ENCODE data around the gene TFB1M.
"Not testable (repeated sequence)": the region's sequence is repeated elsewhere in the genome, so short reads cannot be mapped to it uniquely, and the experiment has no call there.

TFB1M gene

DNA sequence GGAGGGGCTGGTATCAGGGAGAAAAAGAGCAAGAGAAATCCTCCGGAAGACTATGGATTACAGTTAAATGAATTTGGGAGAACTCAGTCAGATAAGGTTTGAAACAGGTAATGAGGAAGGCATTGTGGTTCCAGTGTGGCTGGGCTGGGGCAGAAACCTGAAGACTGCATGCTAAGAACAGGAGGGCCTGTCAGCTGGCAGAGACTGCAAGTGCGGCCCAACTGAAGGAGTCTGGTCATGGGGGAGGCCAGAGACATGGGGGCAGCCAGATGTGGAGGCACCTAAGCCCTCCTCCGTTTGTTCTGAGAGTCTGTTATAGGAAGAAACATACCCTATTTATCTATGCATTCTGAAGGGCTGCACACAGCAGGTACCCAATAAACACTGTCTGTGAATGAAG is 16.6 kb downstream of the TFB1M start:
- no peak for DNase-seq (ENCODE audit: low read depth in 2 of 2)

DNA sequence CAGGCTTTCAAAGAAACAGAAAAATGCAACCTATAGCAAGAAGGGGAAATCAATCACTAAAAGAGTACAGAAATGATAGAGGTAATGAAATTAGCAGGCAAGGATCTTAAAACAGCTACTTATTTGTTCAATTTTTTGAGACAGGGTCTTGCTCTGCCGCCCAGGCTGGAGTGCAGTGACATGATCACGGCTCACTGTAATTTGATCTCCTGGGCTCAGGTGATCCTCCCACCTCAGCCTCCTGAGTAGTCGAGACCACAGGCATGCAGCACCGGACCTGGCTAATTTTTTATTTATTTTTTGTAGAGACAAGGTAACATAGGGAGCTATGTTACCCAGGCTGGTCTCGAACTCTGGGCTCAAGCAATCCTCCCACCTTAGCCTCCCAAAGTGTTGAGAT is 21.6 kb downstream of the TFB1M start:
- DNase-seq (ENCODE audit: low read depth in 2 of 2), result no peak

DNA sequence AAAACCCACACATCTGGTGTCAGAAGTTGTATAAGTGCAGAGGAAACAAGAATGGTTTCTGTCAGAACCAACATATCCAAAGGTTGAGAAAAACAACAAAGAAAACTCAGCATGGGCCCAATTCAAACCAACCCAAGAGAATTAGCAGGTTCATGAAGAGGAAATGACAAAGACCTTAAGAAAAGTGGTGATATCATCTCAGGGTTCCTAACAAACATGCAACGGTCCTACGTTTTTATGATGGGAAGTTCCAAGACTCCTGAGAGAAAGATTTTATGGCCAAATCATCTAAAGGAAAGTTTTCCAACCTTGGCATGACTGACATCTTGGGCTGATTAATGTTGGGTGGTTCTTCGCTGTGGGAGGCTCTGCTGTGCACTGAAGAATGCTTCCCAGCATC is 23.0 kb downstream of the TFB1M start:
- no peak for DNase-seq (ENCODE audit: low read depth in 2 of 2)

DNA sequence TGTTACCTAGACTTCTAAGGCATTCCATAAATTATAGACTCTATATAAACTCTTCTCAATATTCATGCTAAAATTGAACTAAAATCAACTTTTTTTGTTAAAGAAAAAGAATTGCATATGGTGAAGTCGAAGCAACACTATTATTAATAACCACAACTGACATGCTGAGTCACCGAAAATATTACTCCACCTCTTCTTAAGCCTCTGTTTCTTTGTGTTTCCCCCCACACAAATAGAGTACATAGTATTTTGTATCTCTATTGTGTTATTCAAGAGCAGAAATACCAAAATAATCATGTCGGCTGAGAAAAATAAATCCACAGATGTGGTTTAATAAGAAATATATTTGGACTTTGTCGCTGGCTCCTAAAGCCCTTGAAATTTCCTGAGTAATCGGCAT is 23.8 kb downstream of the TFB1M start:
- DNase-seq (ENCODE audit: low read depth in 2 of 2), result no peak

DNA sequence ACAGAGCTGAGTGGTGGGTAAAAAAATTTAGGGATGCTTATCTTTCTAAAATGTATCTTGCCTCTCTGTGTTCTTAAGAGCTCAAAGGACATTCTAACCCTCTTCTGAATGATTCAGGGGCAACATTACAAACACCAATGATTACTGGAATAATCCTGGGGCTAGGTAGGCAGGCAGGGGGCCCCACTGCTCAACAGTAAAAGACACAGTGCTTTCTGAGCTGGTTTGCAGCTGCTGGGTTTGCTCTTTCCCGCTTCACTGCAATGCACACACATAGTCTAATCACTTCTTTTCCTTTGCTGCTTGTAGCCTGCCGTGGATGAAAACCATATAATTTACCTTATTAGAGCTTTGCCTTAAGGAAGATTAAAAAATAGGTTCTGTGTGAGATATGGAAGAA is 26.5 kb downstream of the TFB1M start:
- no peak for DNase-seq (ENCODE audit: low read depth in 2 of 2)

DNA sequence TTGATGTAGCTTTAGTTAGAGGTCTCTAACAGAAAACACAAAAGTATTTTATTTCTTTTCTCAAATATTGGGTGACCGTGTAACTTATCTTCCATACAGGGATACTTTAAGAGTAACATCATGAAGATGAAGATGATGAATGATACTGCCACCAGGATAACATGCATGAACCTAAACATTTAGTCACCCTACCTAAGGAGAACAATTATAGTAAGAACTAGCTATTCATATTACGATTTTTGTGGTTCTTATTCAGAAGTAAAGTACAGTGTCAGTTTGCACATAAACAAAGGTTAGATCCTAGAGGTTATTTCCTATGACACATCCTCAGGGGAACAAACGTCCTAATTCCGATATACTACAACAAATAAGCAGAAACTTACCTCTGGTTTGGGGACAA is 29.5 kb downstream of the TFB1M start:
- no peak for DNase-seq (ENCODE audit: low read depth in 2 of 2)

DNA sequence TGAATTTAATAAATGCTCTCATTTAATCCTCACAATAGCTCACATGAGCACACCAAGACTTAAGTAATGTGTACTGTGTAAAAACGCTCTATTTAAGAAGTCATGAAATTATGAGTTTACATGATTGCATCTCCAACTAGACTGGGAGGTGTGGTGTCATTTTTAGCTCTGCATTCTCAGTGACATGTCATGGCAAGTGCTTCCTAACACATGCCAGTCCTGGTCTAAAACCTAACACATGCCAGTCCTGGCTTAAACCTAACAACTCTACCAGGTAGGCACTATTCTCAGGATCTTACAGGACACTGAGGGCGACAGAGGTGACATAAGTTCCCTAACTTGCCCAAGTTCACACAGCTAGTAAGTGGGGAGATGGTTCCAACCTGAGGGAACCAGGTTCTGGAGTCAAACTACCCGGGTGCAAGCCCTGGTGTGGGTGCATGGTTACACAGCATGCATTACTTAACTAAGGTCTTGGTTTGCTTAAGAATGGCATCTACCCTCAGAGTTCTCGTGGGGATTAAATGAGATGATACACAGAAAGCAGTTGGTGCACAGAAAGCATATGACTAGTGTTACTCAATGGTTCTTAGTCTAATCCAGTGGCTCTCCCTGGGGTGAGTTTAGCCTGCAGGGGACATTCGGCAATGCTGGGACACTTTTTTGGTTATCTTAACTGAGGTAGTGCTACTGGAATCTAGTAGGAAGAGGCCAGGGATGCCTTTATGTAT is 35.8 kb downstream of the TFB1M start:
- no peak for DNase-seq (ENCODE audit: low read depth in 2 of 2)

DNA sequence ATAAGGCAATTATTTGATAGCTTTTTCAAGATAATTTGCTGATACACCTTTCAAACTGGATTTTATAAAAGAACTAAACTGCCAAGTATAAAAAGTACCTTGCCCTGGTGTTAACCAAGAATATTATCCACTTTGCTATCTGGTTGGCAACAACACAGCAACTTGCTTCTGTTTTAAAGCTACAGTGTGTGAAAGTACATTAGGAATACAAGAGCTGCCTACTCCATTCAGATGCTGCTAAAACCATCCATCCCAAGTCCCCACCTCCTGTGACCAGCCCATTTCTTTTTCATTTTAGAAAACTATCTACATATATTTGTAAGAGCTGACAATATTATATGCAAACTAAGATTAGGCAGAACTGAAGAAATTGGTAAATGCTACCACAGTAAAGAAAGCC is 37.6 kb downstream of the TFB1M start:
- no peak for DNase-seq (ENCODE audit: low read depth in 2 of 2)

DNA sequence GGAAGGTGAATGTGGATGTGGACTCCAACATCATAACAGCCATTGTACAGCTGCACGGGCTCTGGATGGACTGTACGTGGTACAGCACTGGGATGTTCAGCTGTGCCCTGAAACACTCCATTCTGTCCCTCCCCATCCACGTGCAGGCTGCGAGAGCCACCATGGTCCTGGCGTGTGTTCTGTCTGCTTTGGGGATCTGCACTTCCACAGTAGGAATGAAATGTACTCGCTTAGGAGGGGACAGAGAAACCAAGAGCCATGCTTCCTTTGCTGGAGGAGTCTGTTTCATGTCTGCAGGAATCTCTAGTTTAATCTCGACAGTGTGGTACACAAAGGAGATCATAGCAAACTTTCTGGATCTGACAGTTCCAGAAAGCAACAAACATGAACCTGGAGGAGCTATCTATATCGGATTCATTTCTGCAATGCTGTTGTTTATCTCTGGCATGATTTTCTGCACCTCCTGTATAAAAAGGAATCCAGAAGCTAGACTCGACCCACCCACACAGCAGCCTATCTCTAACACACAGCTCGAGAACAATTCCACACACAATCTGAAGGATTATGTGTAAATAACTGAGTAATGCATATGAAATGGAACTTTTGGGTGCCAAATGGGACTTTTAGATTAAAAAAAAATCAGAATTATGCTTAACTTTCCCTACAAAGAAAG is 38.3 kb downstream of the TFB1M start:
- no peak for DNase-seq (ENCODE audit: low read depth in 2 of 2)

DNA sequence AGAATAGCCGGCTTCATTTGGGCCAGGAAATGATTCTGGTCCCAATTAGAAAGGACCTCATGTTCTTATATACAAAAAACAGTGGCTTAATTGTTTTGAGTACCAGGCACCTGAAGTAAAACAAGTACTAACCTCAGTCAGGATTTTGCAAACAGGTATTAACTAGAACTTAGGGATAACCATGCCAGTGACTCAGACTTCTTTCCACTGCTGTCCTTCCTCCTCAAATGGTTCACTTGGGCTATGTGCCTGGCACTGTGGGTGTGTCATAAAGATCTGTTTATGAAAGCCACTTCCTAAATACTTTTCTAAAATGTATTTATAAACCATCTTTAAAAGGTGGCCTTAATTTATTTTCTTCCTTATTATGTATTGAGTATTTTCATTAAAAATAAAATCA is 39.8 kb downstream of the TFB1M start:
- DNase-seq (ENCODE audit: low read depth in 2 of 2), result no peak

DNA sequence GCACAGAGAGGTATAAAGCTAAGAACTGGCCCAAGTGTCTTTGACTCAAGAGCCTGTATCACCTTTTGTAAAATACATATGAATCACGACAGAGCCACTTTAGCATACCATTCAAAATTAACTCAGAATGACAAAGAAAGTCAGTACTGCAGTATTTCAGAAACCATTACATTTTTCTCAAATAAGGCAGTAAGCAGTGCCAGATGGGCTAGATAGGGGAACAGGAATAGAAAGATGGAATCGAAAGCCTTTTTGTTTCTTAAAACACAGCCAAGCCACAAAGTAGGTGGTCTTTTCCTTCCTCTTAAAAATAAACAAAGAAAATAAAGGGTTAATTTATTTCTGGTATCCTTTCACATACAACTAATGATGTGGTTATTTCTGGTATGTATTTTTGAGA is 40.2 kb downstream of the TFB1M start:
- no peak for DNase-seq (ENCODE audit: low read depth in 2 of 2)

DNA sequence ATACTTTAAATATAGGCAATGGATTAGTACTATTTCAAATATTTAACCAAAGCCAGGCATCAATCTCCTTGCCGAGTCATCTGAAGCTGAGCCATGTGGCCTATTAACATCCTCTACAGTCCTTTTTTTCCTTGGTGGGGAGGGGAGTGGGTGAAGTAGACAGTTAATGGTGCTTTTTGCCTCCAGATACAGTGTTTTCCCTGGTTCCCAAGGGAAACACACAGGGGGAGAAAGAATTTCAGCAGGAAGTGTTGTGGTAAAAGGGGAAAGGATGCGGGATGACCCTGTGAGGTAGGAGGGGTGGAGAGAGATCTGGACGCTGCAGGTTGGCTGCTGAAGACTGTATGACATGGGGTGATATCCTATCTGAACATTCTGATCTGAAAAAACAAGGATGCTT is 40.9 kb downstream of the TFB1M start:
- no peak for DNase-seq (ENCODE audit: low read depth in 2 of 2)

DNA sequence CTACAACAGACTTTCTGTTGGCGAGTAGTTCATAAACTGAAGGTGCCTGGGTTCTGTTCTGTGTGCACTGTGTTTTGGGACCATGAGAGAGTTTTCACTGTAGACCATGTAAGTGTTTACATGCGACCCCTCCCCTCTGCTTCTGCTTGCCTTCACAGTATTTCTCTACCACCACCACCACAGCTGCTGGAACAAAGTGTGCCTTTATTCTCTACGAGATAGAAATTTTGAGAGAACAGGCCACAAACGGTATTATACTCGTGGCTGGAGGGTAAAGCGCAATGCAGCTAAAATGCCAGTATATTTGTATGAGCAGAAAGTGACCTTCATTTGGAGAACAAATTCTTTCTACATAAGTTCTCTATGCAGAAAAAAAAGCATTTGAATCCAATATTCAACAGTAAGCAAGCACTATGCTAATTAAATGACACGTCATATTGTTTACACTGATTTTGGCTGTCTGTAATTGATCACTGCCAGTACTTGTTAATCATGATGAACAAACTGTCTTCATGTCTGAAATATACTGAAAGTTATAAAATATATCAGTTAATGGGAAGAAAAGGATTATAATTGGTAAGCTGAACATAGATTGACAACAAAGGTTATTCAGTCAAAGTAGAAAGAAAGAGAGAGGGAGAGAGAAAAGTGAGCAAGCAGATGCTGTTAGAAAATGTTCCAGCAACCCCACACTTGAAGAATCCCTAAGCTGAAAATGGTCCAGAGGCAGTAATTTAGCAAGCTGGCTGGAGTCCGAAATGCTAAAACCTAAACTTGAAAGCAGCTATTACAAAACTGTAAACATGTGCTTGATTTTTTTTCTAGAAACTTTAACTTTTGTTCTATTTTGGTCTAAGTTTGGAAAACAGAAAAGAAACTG is 41.7 kb downstream of the TFB1M start:
- DNase-seq (ENCODE audit: low read depth in 2 of 2), result no peak

DNA sequence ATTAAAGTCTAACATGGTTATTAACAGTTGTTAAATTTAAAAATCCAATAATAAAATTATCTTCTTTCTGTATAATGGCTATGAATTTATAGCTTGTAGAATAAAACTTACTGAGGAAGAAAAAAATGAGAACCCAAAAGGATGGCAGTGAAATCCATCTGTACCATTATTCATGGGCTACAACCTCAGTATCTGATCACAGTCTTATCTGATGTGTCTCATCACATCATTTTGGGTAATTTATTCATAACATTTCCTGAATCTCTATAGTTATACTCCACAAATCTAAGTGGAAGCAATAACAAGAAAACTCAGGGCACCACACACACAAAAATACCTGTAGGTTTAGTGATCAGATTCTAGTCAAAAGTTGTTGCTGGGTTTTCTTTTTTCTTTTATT is 43.1 kb downstream of the TFB1M start:
- DNase-seq (ENCODE audit: low read depth in 2 of 2), result no peak

DNA sequence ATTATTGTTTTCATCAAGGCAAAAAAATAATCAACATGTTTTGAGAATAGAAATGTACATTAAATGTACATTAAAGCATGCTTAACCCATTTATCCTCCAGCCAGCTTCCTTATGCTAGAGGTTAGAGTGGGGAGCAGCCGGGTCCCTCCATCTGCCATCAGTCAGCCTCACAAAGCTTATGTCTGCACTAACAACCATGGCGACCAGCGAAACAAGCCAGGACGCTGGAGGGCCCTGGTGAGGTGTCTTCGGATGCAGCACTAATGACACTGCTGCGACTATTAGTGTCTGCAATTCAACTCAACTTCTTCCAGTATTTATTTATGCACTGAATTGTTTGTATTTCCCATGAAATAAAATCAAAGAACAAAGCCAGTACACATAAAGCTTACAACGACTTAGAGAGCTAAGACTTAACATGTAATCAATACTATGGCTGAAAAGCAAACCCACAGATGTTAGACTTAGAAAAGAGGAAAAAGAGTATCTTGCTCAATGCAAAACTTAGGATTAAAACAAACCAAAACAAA is 43.7 kb downstream of the TFB1M start:
- DNase-seq (ENCODE audit: low read depth in 2 of 2), result no peak

DNA sequence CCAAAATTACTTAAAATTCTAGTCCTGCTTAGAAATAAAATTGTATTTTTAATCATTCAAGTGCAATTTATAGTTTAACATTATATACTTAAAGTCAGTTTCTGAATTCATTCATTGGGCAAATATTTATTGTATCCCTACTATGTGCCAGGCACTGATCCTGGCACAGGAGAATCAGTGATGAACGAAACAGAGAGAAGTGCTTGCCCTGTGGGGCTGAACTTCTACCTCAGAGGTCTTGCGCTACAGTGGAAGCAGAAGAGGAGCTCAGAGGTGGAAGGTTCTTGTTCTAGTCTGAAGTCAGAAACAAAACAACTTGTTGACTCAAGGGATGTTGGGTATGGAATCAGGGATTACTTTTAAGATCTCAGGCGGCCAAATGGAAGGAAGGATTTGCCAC is 44.5 kb downstream of the TFB1M start:
- DNase-seq (ENCODE audit: low read depth in 2 of 2), result no peak

DNA sequence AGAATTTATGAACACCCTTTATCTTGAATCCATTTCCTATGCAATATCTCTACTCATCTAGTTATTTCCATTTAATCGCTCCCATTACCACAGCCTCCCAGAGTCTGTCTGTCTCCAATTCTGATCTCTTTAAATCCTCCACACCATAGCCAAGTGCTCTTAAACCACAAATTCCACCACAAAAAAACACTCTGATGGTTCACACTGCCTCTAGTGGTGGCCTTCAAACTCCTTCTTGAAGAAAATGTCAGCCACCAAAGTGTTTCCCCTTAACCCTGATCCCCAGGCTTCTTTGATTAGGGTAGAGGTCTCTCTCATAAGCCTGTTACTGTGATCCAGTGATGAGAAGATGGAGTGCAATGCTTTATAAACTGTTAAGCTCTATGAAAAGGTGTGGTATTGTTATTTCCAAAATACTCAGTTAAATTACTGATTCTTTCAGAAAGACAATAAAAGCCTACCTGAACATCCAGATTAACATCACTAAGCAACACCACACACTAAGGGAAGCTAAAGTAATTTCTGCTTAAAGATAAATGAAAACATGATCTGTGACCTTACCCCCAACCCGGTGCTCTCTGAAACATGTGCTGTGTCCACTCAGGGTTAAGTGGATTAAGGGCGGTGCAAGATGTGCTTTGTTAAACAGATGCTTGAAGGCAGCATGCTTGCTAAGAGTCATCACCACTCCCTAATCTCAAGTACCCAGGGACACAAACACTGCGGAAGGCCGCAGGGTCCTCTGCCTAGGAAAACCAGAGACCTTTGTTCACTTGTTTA is 46.0 kb downstream of the TFB1M start:
- not testable (repeated sequence) for DNase-seq (ENCODE audit: low read depth in 2 of 2)

DNA sequence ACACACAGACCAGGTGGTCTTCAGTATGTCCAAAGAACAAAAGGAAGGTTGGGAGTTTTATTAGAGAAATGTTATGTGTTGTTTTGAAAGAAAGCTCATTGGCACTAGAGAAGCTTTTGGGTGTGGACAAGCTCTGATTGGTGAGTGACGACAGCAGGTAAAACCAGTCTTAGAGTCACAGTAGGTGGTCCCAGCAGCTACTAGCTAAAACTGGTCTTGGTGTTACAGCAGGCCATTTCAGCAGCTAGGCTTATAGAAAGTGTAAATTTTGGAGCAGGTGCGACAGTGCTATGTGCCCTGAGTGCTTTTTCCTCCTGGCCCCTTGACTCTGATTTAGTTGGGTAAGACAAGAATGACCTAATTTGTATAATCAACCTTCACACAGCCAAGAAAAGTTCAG is 46.9 kb downstream of the TFB1M start:
- DNase-seq (ENCODE audit: low read depth in 2 of 2), result no peak

DNA sequence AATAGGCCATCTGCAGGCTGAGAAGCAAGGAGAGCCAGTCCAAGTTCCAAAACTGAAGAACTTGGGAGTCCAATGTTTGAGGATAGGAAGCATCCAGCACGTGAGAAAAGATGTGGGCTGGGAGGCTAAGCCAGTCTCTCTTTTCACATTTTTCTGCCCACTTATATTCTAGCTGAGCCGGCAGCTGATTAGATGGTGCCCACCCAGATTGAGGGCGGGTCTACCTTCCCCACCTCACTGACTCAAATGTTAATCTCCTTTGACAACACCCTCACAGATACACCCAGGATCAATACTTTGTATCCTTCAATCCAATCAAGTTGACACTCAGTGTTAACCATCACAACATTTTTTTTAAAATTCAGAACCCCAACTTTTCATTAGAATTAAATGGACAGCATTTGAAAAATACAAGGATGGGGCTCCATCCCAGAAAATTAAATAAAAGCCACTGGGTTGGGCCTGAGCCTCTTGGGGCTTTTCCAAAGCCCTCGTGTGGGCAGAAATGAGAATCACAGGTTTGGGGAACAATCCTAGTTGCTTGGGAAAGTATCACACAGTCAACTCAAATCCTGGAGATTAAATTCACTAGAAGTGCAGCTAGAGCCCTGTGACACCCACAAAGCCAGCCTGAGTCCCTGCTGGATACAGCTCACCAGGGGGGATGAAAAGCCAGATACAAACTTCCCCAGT is 48.3 kb downstream of the TFB1M start:
- DNase-seq (ENCODE audit: low read depth in 2 of 2), result no peak

DNA sequence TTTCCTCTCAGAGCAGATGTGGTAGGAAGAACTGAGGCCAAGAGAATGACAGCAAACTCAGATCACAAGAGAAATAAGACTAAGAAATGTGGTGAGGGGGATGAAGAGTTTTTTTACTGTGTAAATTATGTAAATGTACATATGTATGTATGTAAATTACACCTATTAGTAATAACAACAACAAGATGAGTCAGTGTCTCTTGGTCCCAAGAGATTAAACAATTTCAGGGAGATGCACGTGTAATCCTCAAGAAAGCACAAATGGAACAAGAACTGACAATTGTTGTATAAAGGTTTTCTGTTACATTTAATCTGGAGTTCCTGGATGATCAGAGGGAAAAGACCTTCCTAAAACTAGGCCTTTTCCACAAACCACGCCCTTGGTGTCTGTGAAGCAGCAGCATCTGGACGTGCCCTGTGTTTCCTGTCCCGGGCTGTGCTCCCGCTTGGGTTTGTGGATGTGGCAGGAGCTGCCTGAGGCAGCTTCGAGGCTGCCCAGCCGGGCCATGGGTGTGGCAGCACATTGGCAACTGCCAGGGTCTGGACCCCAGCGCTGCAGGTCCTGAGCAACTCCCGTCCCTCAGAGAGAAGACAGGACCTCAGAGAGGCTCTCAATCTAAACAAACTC is 49.5 kb downstream of the TFB1M start:
- no peak for DNase-seq (ENCODE audit: low read depth in 2 of 2)
